HepG2 (cell line): ENCODE measurements around the gene ELAC1. TPM values are rescaled to one million over a fixed set of nuclear protein-coding genes. Genes with fewer than 3 reads are reported as not detected.

Experiments used
- ATAC-seq: fragments of 200-7000 bp; cut with Tn5 transposase; 3 replicates; pipeline ENCODE4 v1.9.1; 2020; ENCODE audit warnings: mild to moderate bottlenecking, moderate library complexity
- BruUV-seq: library from RNA; stranded (reverse); fragments of 400-500 nt; replicated peaks from 2 replicates; lab custom pipeline; 2021; lab: Mats Ljungman, UMichigan
- CTCF ChIA-PET: fragments of 300-600 bp; formaldehyde crosslinking; extraction: SDS; loops from one replicate; lab custom pipeline; 2021; ENCODE audit warnings: low total read pairs, inconsistent platforms, low intra/inter-chr PET ratio; lab: Yijun Ruan, JAX
- POLR2A ChIA-PET: fragments of 350-600 bp; sonication (Branson Sonifier 250); formaldehyde crosslinking; loops from one replicate; lab custom pipeline; 2020; ENCODE audit warnings: antibody characterized with exemption, inconsistent platforms; lab: Yijun Ruan, JAX
- DNase-seq: peaks from one replicate; pipeline ENCODE4 v3.0.0-alpha.2; 2015; ENCODE audit warnings: low spot score
- FAIRE-seq: peaks from 3 replicates; lab custom pipeline; 2011; peaks lifted over from hg19 to GRCh38; lab: Jason Lieb, UNC
- H2AFZ ChIP-seq: one replicate; pipeline ENCODE4 v1.6.1; 2011; ENCODE audit warnings: low read length, inconsistent platforms
- H3K27ac ChIP-seq: fragments of 300-600 bp; 3 replicates; pipeline ENCODE4 v1.8.0; 2011; ENCODE audit warnings: mixed run types, mild to moderate bottlenecking, mixed read lengths, low read length, inconsistent platforms; ENCODE audit not compliant: insufficient read depth; ENCODE audit errors: extremely low read length
- H3K27me3 ChIP-seq, 2 experiments: fragments of 200-600 bp in 1 of 2; 2 replicates in 1 of 2; 3 replicates in 1 of 2; pipeline versions ENCODE4 v1.6.0 to v1.8.0; 2011; ENCODE audit warnings: low read length in 2 of 2, mild to moderate bottlenecking in 2 of 2, moderate library complexity in 2 of 2, inconsistent platforms in 1 of 2; ENCODE audit not compliant: insufficient read depth in 2 of 2, control insufficient read depth in 1 of 2
- H3K36me3 ChIP-seq, 2 experiments: fragments of 200-600 bp in 1 of 2; replicated peaks in 1 of 2; 2 replicates in 1 of 2; 3 replicates in 1 of 2; pipeline versions ENCODE4 v1.5.1 to v1.8.0; 2011; ENCODE audit warnings: low read length in 2 of 2, inconsistent platforms in 1 of 2; ENCODE audit not compliant: insufficient read depth in 2 of 2, control insufficient read depth in 1 of 2
- H3K4me1 ChIP-seq: 2 replicates; pipeline ENCODE4 v1.5.1; 2012; ENCODE audit warnings: low read length, inconsistent platforms; ENCODE audit not compliant: insufficient read depth
- H3K4me2 ChIP-seq: 2 replicates; pipeline ENCODE4 v1.6.0; 2011; ENCODE audit warnings: low read depth, low read length, inconsistent platforms
- H3K4me3 ChIP-seq, 3 experiments: fragments of 200-600 bp in 1 of 3; sonication (generic), shearing (Covaris generic) in 1 of 3; replicated peaks in 1 of 3; 2 replicates each; pipeline ENCODE4 v1.5.1; 2011 to 2016; ENCODE audit warnings: low read length in 3 of 3, inconsistent platforms in 2 of 3, low read depth in 2 of 3, mild to moderate bottlenecking in 2 of 3, control low read depth in 1 of 3, mixed read lengths in 1 of 3; ENCODE audit not compliant: insufficient read depth in 1 of 3
- H3K79me2 ChIP-seq: one replicate; pipeline ENCODE4 v1.6.1; 2011; ENCODE audit warnings: low read length, inconsistent platforms; ENCODE audit not compliant: insufficient read depth
- H3K9ac ChIP-seq: 2 replicates; pipeline ENCODE4 v1.6.0; 2011; ENCODE audit warnings: mild to moderate bottlenecking, low read depth, low read length, inconsistent platforms; ENCODE audit not compliant: insufficient read depth
- H3K9me3 ChIP-seq: 2 replicates; pipeline ENCODE4 v1.5.1; 2012; ENCODE audit warnings: mild to moderate bottlenecking, low read length
- H4K20me1 ChIP-seq: 2 replicates; pipeline ENCODE4 v1.6.0; 2011; ENCODE audit warnings: inconsistent platforms, mild to moderate bottlenecking, low read length, moderate library complexity; ENCODE audit not compliant: insufficient read depth
- E2F5 ChIP-seq: sonication (generic); formaldehyde crosslinking; conservative IDR thresholded peaks from 2 replicates; pipeline ENCODE4 v1.4.0; 2020; ENCODE audit warnings: missing genetic modification reagents
- KDM5A ChIP-seq: fragments of 200-600 bp; sonication (generic); IDR thresholded peaks from 2 replicates; pipeline ENCODE4 v1.7.0; 2018; ENCODE audit warnings: antibody characterized with exemption, mild to moderate bottlenecking, low read length, borderline replicate concordance
- ZNF253 ChIP-seq: sonication (generic); formaldehyde crosslinking; IDR thresholded peaks from 2 replicates; pipeline ENCODE4 v1.8.0; 2022; ENCODE audit warnings: mild to moderate bottlenecking, missing genetic modification reagents, borderline replicate concordance
- ZNF317 ChIP-seq: sonication (generic); formaldehyde crosslinking; IDR thresholded peaks from 2 replicates; pipeline ENCODE4 v1.5.0; 2020; ENCODE audit warnings: mild to moderate bottlenecking, missing genetic modification reagents
- ZNF335 ChIP-seq: sonication (generic); formaldehyde crosslinking; IDR thresholded peaks from 2 replicates; pipeline ENCODE4 v1.4.0; 2020; ENCODE audit warnings: missing genetic modification reagents
- ZNF446 ChIP-seq: sonication (generic); formaldehyde crosslinking; IDR thresholded peaks from 2 replicates; pipeline ENCODE4 v1.5.0; 2020; ENCODE audit warnings: mild to moderate bottlenecking, missing genetic modification reagents
- ZNF558 ChIP-seq: sonication (generic); formaldehyde crosslinking; IDR thresholded peaks from 2 replicates; pipeline ENCODE4 v1.9.0; 2022; ENCODE audit warnings: mild to moderate bottlenecking, missing genetic modification reagents, borderline replicate concordance
- ZNF597 ChIP-seq: sonication (generic); formaldehyde crosslinking; IDR thresholded peaks from 2 replicates; pipeline ENCODE4 v1.5.0; 2020; ENCODE audit warnings: missing genetic modification reagents
- WGBS: methylation state at CpG from one replicate; pipeline ENCODE4 v1.1.6; 2017; ENCODE audit warnings: low lambda C conversion rate; 5-methylcytosine and 5-hydroxymethylcytosine counted together
- in situ Hi-C: cut with HindIII; loops from 2 replicates; pipeline ENCODE4 v1.10.0; 2017; ENCODE audit warnings: low pct_unique_long_range_greater_than_20kb; ENCODE audit not compliant: extremely low pct_ligation_motif_present
- intact Hi-C: fragments of 100-400 bp; cut with micrococcal nuclease; formaldehyde crosslinking; loops from one replicate; pipeline ENCODE4 v1.10.0; 2022; ENCODE audit not compliant: unreplicated experiment
- polyA plus RNA-seq, 8 experiments: library from polyadenylated mRNA; depleted of rRNA in 3 of 8; stranded (reverse) in 7 of 8; unstranded in 1 of 8; fragments of >200 nt; fragmentation: Illumina TruSeq in 4 of 8; extraction: Trizol in 4 of 8; gene quantifications; 2 replicates each; pipeline versions ENCODE4 v1.2.1 to v1.2.3, GENCODE V29; 2011 to 2016; ENCODE audit warnings: low read depth in 4 of 8, missing spikeins in 1 of 8, mixed read lengths in 1 of 8; ENCODE audit not compliant: insufficient read depth in 1 of 8
- total RNA-seq, 5 experiments: library from RNA; depleted of rRNA; stranded (reverse); fragments of >200 nt; fragmentation: Illumina TruSeq; extraction: Trizol; gene quantifications; 2 replicates each; pipeline ENCODE4 v1.2.3, GENCODE V29; 2016; ENCODE audit warnings: low read depth in 1 of 5

ELAC1 gene
- total and polyA plus RNA-seq, 2 of the 13 experiments (the other 11 are each of a cell fraction or from before 2014, with no cell fraction given), result 1.9 to 3.6 TPM

GRCh38 chr18:50973367-50974126 lies 5.7 kb downstream of the ELAC1 start (continued):
- TF ChIP-seq KDM5A (no peak), ZNF253 (CRISPR knock-in tag) (no peak), ZNF335 (CRISPR knock-in tag) (no peak), E2F5 (CRISPR knock-in tag) (no peak)

- Histone ChIP-seq H3K27me3 (no peaks in the 10 kb centered on the region), H3K9ac (no peak overlapping the region), H3K4me3 (no peak overlapping the region), H3K9me3 (peaks cover 15% of the 10 kb centered on the region), H3K4me2 (no peak overlapping the region), H2AFZ (no peak overlapping the region), H3K27ac (no peak overlapping the region), H3K36me3 (peaks cover 0 to 1% of the 10 kb centered on the region in 2 experiments; a peak in 1 of 5 replicates), H4K20me1 (no peaks in the 10 kb centered on the region), H3K4me1 (peaks cover 19% of the 10 kb centered on the region), H3K79me2 (no peaks in the 10 kb centered on the region)
- in situ Hi-C loops, result no loop called here
- WGBS, result 93% methylated on average over 2 of the region's 5 CpGs
- no peak for DNase-seq
- TF ChIP-seq ZNF558 (CRISPR knock-in tag) (no peak), ZNF597 (CRISPR knock-in tag) (no peak), ZNF317 (CRISPR knock-in tag) (peak; percentile 49; the same call in 1 of the 2 replicates), ZNF446 (CRISPR knock-in tag) (no peak)
- BruUV-seq, result no TSS peak
- ATAC-seq, result no peak
- ChIA-PET CTCF (no interaction called here), POLR2A (no interaction called here)
- intact Hi-C loops, result no loop called here
- no peak for FAIRE-seq
Measured at GRCh38 chr18:50977037-50977760, 9.4 kb downstream of the ELAC1 start.
